ENCODE results near the gene JPT1. TPM values are rescaled to one million over a fixed set of nuclear protein-coding genes. Genes with fewer than 3 reads are reported as not detected.
"Not testable (repeated sequence)": the region's sequence is repeated elsewhere in the genome, so short reads cannot be mapped to it uniquely, and the experiment has no call there.

JPT1 gene
- total RNA-seq, 3 donors from 2014 or later = 9.9 to 30.5 (median 24.9) TPM

DNA sequence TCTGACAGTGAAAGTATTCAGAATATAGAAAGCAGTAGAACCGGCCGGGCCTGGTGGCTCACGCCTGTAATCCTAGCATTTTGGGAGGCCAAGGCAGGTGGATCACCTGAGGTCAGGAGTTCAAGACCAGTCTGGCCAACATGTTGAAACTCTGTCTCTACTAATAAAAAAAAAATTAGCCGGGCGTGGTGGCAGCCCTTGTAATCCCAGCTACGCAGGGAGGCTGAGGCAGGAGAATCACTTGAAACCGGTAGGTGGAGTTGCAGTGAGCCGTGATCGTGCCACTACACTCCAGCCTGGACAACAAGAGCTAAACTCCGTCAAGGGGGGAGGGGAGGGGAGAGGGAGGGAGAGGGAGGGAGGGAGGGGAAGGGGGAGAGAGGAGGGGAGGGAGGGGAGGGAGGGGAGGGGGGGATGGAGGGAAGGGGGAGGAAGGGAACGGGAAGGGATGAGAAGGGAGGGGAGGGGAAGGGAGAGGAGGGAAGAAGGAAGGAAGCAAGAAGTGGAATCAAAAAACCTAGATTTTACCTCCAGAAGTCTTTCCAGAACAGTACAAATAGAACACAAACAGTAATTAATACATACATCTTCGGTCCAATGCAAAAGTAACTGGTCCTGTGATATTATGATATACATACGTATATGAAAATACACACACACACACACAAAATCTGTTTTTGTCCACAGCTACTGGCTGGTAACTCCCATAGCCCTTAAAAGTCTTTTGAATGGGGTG lies 11.9 kb downstream of the JPT1 start:
- H3K4me1 ChIP-seq = no peaks in the 10 kb centered on the region
- H3K27ac ChIP-seq = no peak overlapping the region
- no peak overlapping the region for H3K4me3 ChIP-seq
- no peaks in the 10 kb centered on the region for H3K36me3 ChIP-seq
- DNase-seq (ENCODE audit: low spot score in 2 of 2) = no peak
- H3K9me3 ChIP-seq = no peaks in the 10 kb centered on the region
- no peaks in the 10 kb centered on the region for H3K27me3 ChIP-seq
- TF ChIP-seq, protein P1, sequence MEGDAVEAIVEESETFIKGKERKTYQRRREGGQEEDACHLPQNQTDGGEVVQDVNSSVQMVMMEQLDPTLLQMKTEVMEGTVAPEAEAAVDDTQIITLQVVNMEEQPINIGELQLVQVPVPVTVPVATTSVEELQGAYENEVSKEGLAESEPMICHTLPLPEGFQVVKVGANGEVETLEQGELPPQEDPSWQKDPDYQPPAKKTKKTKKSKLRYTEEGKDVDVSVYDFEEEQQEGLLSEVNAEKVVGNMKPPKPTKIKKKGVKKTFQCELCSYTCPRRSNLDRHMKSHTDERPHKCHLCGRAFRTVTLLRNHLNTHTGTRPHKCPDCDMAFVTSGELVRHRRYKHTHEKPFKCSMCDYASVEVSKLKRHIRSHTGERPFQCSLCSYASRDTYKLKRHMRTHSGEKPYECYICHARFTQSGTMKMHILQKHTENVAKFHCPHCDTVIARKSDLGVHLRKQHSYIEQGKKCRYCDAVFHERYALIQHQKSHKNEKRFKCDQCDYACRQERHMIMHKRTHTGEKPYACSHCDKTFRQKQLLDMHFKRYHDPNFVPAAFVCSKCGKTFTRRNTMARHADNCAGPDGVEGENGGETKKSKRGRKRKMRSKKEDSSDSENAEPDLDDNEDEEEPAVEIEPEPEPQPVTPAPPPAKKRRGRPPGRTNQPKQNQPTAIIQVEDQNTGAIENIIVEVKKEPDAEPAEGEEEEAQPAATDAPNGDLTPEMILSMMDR (IDR thresholded peaks at IDR 0.05) = no peak
- no peak for TF ChIP-seq POLR2AphosphoS5 (IDR thresholded peaks at IDR 0.05)
- TF ChIP-seq POLR2A (IDR thresholded peaks at IDR 0.05) = no peak
- intact Hi-C loops (cut with DNase I; ENCODE audit: low total_unique reads) = no loop called here

DNA sequence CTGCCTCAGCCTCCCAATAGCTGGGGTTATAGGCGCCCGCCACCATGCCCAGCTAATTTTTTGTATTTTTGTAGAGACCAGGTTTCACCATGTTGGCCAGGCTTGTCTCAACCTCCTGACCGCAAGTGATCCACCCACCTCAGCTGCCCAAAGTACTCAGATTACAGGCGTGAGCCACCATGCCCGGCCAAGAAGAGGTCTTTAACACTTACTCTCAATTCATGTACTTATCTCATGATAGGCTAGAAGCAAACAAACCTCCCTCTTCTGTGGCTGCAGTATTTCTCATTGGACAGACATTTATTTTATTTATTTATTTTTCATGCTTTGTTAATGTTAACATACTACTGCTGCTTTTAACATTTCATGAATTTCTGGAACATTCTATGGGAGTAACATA lies 15.8 kb downstream of the JPT1 start:
- Histone ChIP-seq H3K4me3 (no peak overlapping the region), H3K9me3 (no peaks in the 10 kb centered on the region), H3K27me3 (no peaks in the 10 kb centered on the region), H3K4me1 (no peaks in the 10 kb centered on the region), H3K36me3 (no peaks in the 10 kb centered on the region), H3K27ac (no peak overlapping the region)
- intact Hi-C loops (cut with DNase I; ENCODE audit: low total_unique reads) = no loop called here
- TF ChIP-seq, protein P1 (IDR thresholded peaks at IDR 0.05) = no peak
- no peak for TF ChIP-seq POLR2A (IDR thresholded peaks at IDR 0.05)
- no peak for TF ChIP-seq POLR2AphosphoS5 (IDR thresholded peaks at IDR 0.05)
- DNase-seq (ENCODE audit: low spot score in 2 of 2) = no peak

DNA sequence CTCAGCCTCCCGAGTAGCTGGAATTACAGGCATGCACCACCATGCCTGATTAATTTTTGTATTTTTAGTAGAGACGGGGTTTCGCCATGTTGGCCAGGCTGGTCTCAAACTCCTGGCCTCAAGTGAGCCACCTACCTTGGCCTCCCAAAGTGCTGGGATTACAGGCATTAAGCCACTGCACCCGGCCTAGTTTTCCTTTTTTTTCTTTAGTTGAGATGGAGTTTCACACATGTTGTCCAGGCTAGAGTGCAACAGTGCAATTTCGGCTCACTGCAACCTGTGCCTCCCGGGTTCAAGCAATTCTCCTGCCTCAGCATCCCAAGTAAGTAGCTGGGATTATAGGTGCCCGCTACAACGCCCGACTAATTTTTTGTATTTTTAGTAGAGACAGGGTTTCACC lies 16.6 kb downstream of the JPT1 start:
- not testable (repeated sequence) for H3K4me1 ChIP-seq

DNA sequence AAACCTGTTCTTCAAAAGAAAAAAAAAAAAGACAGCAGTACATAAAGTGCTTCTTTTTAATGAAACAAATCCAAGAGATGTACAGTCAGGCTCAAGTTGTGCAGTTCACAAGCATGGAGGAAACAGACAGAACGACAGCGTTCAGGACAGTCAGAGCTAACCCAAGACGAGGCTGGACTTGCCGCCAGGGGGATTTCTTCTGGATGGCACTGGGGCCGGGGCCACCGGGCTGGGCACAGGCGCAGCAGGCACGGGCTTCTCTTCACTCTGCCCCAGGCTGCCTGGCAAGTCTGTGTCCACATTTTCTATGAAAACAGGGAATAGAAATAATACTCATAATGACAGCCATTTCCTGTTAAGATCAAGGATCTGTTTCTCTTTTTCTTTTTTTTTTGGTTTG lies 18.4 kb downstream of the JPT1 start:
- Histone ChIP-seq H3K27me3 (no peaks in the 10 kb centered on the region), H3K4me1 (no peaks in the 10 kb centered on the region), H3K4me3 (no peak overlapping the region), H3K9me3 (no peaks in the 10 kb centered on the region), H3K36me3 (no peaks in the 10 kb centered on the region), H3K27ac (no peak overlapping the region)
- intact Hi-C loops (cut with DNase I; ENCODE audit: low total_unique reads) = no loop called here
- DNase-seq (ENCODE audit: low spot score in 2 of 2) = no peak
- TF ChIP-seq POLR2AphosphoS5 (IDR thresholded peaks at IDR 0.05) = no peak
- TF ChIP-seq POLR2A (IDR thresholded peaks at IDR 0.05) = no peak
- TF ChIP-seq, protein P1 (IDR thresholded peaks at IDR 0.05) = no peak

More for the DNA sequence above, 16.6 kb downstream of the JPT1 start:
- H3K27me3 ChIP-seq; H3K4me3 ChIP-seq; H3K9me3 ChIP-seq; H3K27ac ChIP-seq; H3K36me3 ChIP-seq; intact Hi-C loops (cut with DNase I; ENCODE audit: low total_unique reads); DNase-seq (ENCODE audit: low spot score in 2 of 2): not testable (repeated sequence)

DNA sequence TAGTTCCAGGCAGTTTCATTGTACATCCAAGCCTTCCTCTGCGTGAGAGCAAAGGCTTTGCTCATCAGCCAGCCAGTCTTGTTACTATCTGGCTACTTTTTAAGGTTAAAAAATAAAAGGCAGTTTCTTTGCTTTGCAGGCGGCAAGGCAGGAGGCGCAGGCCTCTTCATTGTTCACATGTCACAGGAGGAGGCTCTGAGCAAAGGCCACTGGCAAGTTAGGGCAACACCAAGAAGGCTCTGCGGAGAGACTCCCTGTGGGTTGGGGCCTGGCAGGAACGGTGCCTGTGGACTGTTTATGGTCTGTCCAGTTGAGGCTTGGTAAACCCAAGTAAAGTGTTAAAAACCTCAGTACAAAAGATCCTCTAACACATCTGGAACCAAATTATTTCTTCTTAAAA lies 18.9 kb downstream of the JPT1 start:
- no peaks in the 10 kb centered on the region for H3K9me3 ChIP-seq
- TF ChIP-seq POLR2AphosphoS5 (IDR thresholded peaks at IDR 0.05) (no peak), POLR2A (IDR thresholded peaks at IDR 0.05) (no peak)
- no peaks in the 10 kb centered on the region for H3K4me1 ChIP-seq
- H3K36me3 ChIP-seq = no peaks in the 10 kb centered on the region
- H3K4me3 ChIP-seq = no peak overlapping the region
- intact Hi-C loops (cut with DNase I; ENCODE audit: low total_unique reads) = no loop called here
- peak overlapping the region in 1 of 2 donors; percentile 8 for H3K27ac ChIP-seq
- no peaks in the 10 kb centered on the region for H3K27me3 ChIP-seq
- no peak for DNase-seq (ENCODE audit: low spot score in 2 of 2)

DNA sequence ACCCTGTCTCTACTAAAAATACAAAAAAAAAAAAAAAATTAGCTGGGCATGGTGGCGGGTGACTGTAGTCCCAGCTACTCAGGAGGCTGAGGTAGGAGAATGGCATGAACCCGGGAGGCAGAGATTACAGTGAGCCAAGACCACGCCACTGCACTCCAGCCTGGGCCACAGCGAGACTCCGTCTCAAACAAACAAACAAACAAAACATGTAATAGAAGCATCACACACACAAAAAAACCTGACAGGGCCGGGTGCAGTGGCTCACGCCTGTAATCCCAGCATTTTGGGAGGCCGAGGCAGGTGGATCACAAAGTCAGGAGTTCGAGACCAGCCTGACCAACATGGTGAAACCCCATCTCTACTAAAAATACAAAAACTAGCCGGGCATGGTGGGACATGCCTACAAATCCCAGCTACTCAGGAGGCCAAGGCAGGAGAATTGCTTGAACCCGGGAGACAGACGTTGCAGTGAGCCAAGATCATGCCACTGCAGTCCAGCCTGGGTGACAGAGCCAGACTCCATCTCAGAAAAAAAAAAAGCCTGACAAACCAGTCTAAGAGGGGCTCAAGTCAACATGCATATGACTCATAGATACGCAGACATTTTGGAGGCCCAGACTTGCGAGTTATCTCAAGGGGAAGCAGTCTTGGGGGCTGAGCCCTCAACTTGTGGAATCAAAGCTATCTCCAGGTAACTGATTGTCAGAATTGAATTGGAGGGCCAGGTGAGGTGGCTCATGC lies 20.5 kb downstream of the JPT1 start:
- H3K36me3 ChIP-seq; H3K27me3 ChIP-seq; intact Hi-C loops (cut with DNase I; ENCODE audit: low total_unique reads); H3K9me3 ChIP-seq; DNase-seq (ENCODE audit: low spot score in 2 of 2); H3K27ac ChIP-seq; H3K4me1 ChIP-seq; H3K4me3 ChIP-seq: not testable (repeated sequence)
